ENCODE measurements around the gene NCS1. TPM values are rescaled to one million over a fixed set of nuclear protein-coding genes. Genes with fewer than 3 reads are reported as not detected.

NCS1 gene
- total RNA-seq, 1 experiment from 2014 or later = 18.2 TPM

DNA sequence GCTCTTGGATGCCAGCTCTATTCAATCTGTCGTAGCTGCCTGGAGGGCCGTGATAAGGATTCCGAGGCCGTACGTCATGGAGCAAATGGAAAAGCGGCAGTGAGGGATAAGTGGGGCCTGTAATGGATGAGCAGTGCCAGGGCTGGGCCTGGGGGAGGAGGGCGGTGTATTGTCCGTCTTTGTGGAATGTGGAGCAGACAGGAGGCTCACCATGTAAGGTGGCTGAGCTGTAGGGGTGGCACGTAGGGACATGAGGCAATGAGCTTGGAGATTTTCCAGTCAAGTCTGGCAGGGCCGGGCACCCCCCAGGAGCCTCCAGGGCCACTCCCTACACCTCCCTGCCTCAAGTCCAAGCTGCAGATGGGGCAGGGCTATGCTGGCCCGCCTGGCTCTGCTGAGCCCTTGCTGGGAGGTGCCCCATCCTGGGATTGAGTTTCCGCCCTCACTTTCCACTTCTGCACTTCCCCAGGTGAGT lies 29.2 kb downstream of the NCS1 start:
- BruUV-seq (replicated peaks) = no TSS peak
- ChIA-PET POLR2A (no interaction called here), CTCF (no interaction called here)
- Mint-ChIP-seq H3K36me3 (ENCODE audit: insufficient read depth, unreplicated experiment) (no peaks in the 10 kb centered on the region), H3K9me3 (ENCODE audit: unreplicated experiment) (no peaks in the 10 kb centered on the region), H3K27ac (ENCODE audit: unreplicated experiment) (peak overlapping the region; percentile 54), H3K27me3 (ENCODE audit: insufficient read depth, unreplicated experiment) (no peaks in the 10 kb centered on the region), H3K4me3 (ENCODE audit: unreplicated experiment) (no peak overlapping the region), H3K4me1 (ENCODE audit: low read depth, unreplicated experiment) (peaks cover 12% of the 10 kb centered on the region)
- H3K9me3 ChIP-seq = no peaks in the 10 kb centered on the region
- no peaks in the 10 kb centered on the region for H3K36me3 ChIP-seq (ENCODE audit: control insufficient read depth, insufficient read depth, low read length)
- no peaks in the 10 kb centered on the region for H3K27me3 ChIP-seq (replicated peaks; ENCODE audit: control insufficient read depth, insufficient read depth, low read length)
- peaks cover 6% of the 10 kb centered on the region; the same call in 1 of the 2 replicates for H3K4me1 ChIP-seq
- intact Hi-C loops (cut with micrococcal nuclease; ENCODE audit: unreplicated experiment) = no loop called here
- DNase-seq = no peak
- H3K4me3 ChIP-seq (ENCODE audit: low read depth, low read length) = no peak overlapping the region
- TF ChIP-seq CTCF (IDR thresholded peaks at IDR 0.05; ENCODE audit: insufficient read depth in 1 of 2, low read depth in 1 of 2, low read length in 1 of 2, severe bottlenecking in 1 of 2, unreplicated experiment in 1 of 2) = no peak

- Mint-ChIP-seq H3K27me3 (ENCODE audit: insufficient read depth, unreplicated experiment) (no peaks in the 10 kb centered on the region), H3K36me3 (ENCODE audit: insufficient read depth, unreplicated experiment) (peaks cover 4% of the 10 kb centered on the region), H3K9me3 (ENCODE audit: unreplicated experiment) (no peaks in the 10 kb centered on the region), H3K4me1 (ENCODE audit: low read depth, unreplicated experiment) (peaks cover 12% of the 10 kb centered on the region), H3K4me3 (ENCODE audit: unreplicated experiment) (no peak overlapping the region), H3K27ac (ENCODE audit: unreplicated experiment) (peak overlapping the region; percentile 54)
- ChIA-PET CTCF (no interaction called here), POLR2A (no interaction called here)
- Histone ChIP-seq H3K9me3 (no peaks in the 10 kb centered on the region), H3K4me3 (ENCODE audit: low read depth, low read length) (no peak overlapping the region), H3K36me3 (ENCODE audit: control insufficient read depth, insufficient read depth, low read length) (no peaks in the 10 kb centered on the region), H3K27me3 (replicated peaks; ENCODE audit: control insufficient read depth, insufficient read depth, low read length) (no peaks in the 10 kb centered on the region), H3K4me1 (peaks cover 6% of the 10 kb centered on the region; the same call in 1 of the 2 replicates)
- intact Hi-C loops (cut with micrococcal nuclease; ENCODE audit: unreplicated experiment) = no loop called here
- no peak for TF ChIP-seq CTCF (IDR thresholded peaks at IDR 0.05; ENCODE audit: insufficient read depth in 1 of 2, low read depth in 1 of 2, low read length in 1 of 2, severe bottlenecking in 1 of 2, unreplicated experiment in 1 of 2)
- BruUV-seq (replicated peaks) = no TSS peak
- no peak for DNase-seq
These were observed 29.8 kb downstream of the NCS1 start for GRCh38 chr9:130201974-130202373.

DNA sequence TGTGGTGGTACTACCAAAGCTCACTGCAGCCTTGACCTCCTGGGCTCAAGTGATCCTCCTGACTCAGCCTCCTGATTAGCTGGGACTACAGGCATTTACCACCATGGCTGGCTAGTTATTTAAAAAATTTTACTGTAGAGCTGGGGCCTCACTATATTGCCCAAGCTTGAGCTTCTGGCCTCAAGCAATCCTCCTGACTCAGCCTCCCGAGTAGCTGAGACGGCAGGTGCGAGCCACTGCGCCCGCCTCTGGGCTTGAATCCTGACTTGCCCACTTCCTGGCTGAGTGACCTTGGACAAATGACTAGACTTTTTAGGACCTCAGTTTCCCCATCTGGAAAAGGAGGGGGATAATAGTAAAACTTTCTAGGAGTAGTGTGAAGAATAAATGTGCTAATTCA lies 32.1 kb downstream of the NCS1 start:
- CTCF ChIA-PET = no interaction called here
- Mint-ChIP-seq H3K9me3 (ENCODE audit: unreplicated experiment) (no peaks in the 10 kb centered on the region), H3K27ac (ENCODE audit: unreplicated experiment) (no peak overlapping the region)

More for the DNA sequence above, 32.1 kb downstream of the NCS1 start:
- peaks cover 6% of the 10 kb centered on the region; the same call in 1 of the 2 replicates for H3K4me1 ChIP-seq
- DNase-seq = no peak
- no peak for TF ChIP-seq CTCF (IDR thresholded peaks at IDR 0.05; ENCODE audit: insufficient read depth in 1 of 2, low read depth in 1 of 2, low read length in 1 of 2, severe bottlenecking in 1 of 2, unreplicated experiment in 1 of 2)
- no TSS peak for BruUV-seq (replicated peaks)
- H3K4me3 ChIP-seq (ENCODE audit: low read depth, low read length) = no peak overlapping the region
- H3K9me3 ChIP-seq = no peaks in the 10 kb centered on the region
- intact Hi-C loops (cut with micrococcal nuclease; ENCODE audit: unreplicated experiment) = no loop called here
- POLR2A ChIA-PET = no interaction called here
- H3K4me1 Mint-ChIP-seq (ENCODE audit: low read depth, unreplicated experiment) = peaks cover 12% of the 10 kb centered on the region
- no peaks in the 10 kb centered on the region for H3K27me3 Mint-ChIP-seq (ENCODE audit: insufficient read depth, unreplicated experiment)
- no peaks in the 10 kb centered on the region for H3K36me3 ChIP-seq (ENCODE audit: control insufficient read depth, insufficient read depth, low read length)
- H3K36me3 Mint-ChIP-seq (ENCODE audit: insufficient read depth, unreplicated experiment) = peaks cover 6% of the 10 kb centered on the region
- H3K4me3 Mint-ChIP-seq (ENCODE audit: unreplicated experiment) = no peak overlapping the region
- no peaks in the 10 kb centered on the region for H3K27me3 ChIP-seq (replicated peaks; ENCODE audit: control insufficient read depth, insufficient read depth, low read length)

All from Caco-2 (cell line).